Naive B cell (primary cell): Measurements from ENCODE around the gene DPP6. TPM values are rescaled to one million over a fixed set of nuclear protein-coding genes. Genes with fewer than 3 reads are reported as not detected.

Experiments
- ATAC-seq, 2 donors: fragments of 150-1000 bp; cut with Tn5 transposase; 2 replicates each; pipeline ENCODE4 v1.10.0; 2021; ENCODE audit warnings: low read depth in 2 of 2, mild to moderate bottlenecking in 2 of 2, moderate library complexity in 2 of 2
- DNase-seq: peaks from one replicate; pipeline ENCODE4 v3.0.0; 2022
- H3K27ac Mint-ChIP-seq, 6 donors: one replicate each; pipeline ENCODE4 v1.8.0; 2020 to 2022; ENCODE audit warnings: mild to moderate bottlenecking in 6 of 6, mixed read lengths in 6 of 6, moderate library complexity in 5 of 6, inconsistent platforms in 2 of 6
- H3K27me3 Mint-ChIP-seq, 3 donors: one replicate each; pipeline ENCODE4 v1.8.0; 2021 to 2022; ENCODE audit warnings: mixed read lengths in 3 of 3, mild to moderate bottlenecking in 1 of 3
- H3K36me3 Mint-ChIP-seq, 2 donors: one replicate each; pipeline ENCODE4 v1.8.0; 2020 to 2022; ENCODE audit warnings: mixed read lengths in 2 of 2, inconsistent platforms in 1 of 2, mild to moderate bottlenecking in 1 of 2
- H3K4me1 Mint-ChIP-seq, 3 donors: one replicate each; pipeline ENCODE4 v1.8.0; 2020 to 2022; ENCODE audit warnings: mixed read lengths in 3 of 3, inconsistent platforms in 1 of 3, mild to moderate bottlenecking in 1 of 3, moderate library complexity in 1 of 3
- H3K4me3 Mint-ChIP-seq, 8 donors: one replicate each; pipeline ENCODE4 v1.8.0; 2020 to 2022; ENCODE audit warnings: mild to moderate bottlenecking in 8 of 8, mixed read lengths in 8 of 8, moderate library complexity in 8 of 8, inconsistent platforms in 2 of 8
- H3K9me3 Mint-ChIP-seq, 7 donors: one replicate each; pipeline ENCODE4 v1.8.0; 2020 to 2022; ENCODE audit warnings: mixed read lengths in 7 of 7, mild to moderate bottlenecking in 5 of 7, inconsistent platforms in 2 of 7, moderate library complexity in 1 of 7
- polyA plus RNA-seq, 6 donors: library from polyadenylated mRNA; unstranded; fragments of 300-500 nt; fragmentation: Illumina TruSeq; gene quantifications; one replicate each; pipeline ENCODE4 v1.2.3, GENCODE V29; 2021; ENCODE audit warnings: low read depth in 6 of 6

The DPP6 gene
- polyA plus RNA-seq, 6 donors from 2014 or later, result not detected

DNA sequence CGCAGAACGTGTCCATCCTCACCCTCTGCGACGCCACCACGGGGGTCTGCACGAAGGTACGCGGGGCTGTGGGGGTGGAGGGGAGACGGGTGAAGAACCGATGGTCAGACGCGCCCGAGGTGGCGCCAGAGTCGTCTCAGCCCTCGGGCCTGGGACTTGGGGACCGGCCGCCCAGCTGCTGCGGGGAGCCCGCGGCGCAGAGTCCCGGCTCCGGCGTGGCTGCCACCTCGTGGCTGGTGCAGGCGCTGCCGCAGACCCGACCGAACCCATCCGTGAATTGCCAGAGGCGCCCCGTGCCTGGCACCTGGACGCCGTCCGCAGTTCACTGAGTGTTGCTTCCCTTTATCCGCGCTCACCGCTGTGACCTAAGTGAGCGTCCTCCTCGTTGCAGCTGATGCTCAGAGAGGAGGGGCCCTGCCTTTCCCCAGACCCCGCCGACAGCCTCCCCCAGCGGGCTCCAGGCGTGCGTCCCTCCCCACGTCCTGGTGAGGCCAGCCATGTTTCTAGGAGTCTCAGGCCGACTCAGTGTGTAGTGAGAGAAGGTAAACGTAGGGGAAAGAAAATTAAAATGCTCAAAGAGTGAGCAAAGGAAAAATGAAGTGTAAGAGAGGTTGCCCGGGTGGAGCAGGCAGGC, 742.1 kb downstream of the DPP6 start:
- Mint-ChIP-seq H3K27me3 (peaks cover 0 to 38% (median 22%) of the 10 kb centered on the region in 3 donors), H3K4me3 (no peak overlapping the region), H3K27ac (no peak overlapping the region), H3K4me1 (peaks cover 0 to 4% (median 0%) of the 10 kb centered on the region in 3 donors), H3K9me3 (peaks cover 0 to 4% (median 0%) of the 10 kb centered on the region in 7 donors), H3K36me3 (peaks cover 0 to under 1% of the 10 kb centered on the region in 2 donors)
- ATAC-seq (no peak), DNase-seq (no peak)

DNA sequence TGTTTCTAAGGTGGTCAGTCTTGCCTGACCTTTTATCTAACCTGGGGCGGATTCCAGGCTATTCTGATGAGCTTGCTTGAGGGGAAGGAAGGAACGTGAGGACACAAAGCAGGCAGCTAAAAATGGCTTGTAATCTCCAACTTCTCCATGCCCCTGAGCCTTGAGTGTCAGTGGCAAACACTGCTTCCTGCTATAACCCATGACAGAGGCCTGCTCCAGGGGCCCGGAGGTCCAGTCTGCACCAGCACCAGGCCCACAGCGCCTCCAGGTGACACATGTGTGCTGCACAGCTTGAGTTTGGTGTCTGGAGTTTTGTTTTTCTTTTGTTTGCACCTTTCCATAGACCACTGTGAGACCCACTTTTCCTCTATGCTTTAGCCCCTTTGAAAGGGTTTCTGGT, 742.8 kb downstream of the DPP6 start:
- Mint-ChIP-seq H3K36me3 (no peaks in the 10 kb centered on the region), H3K4me3 (no peak overlapping the region), H3K27ac (no peak overlapping the region), H3K4me1 (peaks cover 0 to 4% (median 0%) of the 10 kb centered on the region in 3 donors), H3K9me3 (peaks cover 0 to 4% (median 0%) of the 10 kb centered on the region in 7 donors), H3K27me3 (peaks cover 0 to 38% (median 21%) of the 10 kb centered on the region in 3 donors)
- ATAC-seq (no peak), DNase-seq (no peak)

DNA sequence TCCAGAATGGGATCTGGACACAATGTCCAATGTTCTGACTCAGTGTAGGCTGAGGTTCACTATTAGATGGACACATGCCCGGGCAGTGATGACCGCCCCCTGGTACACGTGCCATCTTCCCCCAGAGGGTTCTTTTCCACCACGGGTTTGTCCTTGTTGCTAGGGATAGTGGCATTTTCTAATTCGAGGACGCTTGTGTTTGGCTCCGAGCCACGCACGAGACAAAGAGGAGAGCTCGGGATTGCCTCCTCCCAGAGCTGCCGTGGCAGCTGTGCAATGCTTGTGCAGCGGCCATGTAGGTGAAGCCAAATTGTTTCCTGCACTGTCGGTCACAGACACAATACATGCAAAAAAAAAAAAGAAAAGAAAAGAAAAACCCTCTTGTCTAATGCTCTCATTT, 743.2 kb downstream of the DPP6 start:
- Mint-ChIP-seq H3K4me3 (no peak overlapping the region), H3K4me1 (peaks cover 0 to 4% (median 0%) of the 10 kb centered on the region in 3 donors), H3K36me3 (no peaks in the 10 kb centered on the region), H3K27ac (no peak overlapping the region), H3K27me3 (peaks cover 0 to 38% (median 21%) of the 10 kb centered on the region in 3 donors), H3K9me3 (peaks cover 0 to 4% (median 0%) of the 10 kb centered on the region in 7 donors)
- DNase-seq, result no peak
- ATAC-seq, result no peak

DNA sequence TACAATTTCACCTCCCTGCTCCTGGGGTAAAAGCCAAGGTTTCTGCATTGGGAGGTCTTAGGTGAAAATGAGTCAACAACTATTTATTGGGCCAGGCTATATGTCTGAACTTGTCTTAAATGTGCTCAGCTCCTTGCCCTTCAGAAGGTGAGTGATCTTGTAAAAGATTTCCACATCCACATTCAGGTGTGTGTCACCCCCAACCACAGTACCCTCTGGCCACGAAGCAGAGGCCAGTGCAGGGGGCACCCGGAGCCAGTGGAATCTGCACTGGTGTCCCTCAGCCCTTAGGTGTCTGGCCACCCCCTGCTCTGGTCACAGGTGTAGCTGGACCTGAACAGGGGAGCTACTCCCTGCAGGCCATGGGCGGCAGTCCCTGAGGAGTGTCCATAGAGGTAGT, 752.3 kb downstream of the DPP6 start:
- Mint-ChIP-seq H3K4me1 (no peaks in the 10 kb centered on the region), H3K4me3 (no peak overlapping the region), H3K36me3 (no peaks in the 10 kb centered on the region), H3K27ac (no peak overlapping the region), H3K9me3 (peaks cover 2 to 13% (median 7%) of the 10 kb centered on the region in 7 donors), H3K27me3 (peaks cover 0 to 7% (median 0%) of the 10 kb centered on the region in 3 donors)
- ATAC-seq (no peak), DNase-seq (no peak)

DNA sequence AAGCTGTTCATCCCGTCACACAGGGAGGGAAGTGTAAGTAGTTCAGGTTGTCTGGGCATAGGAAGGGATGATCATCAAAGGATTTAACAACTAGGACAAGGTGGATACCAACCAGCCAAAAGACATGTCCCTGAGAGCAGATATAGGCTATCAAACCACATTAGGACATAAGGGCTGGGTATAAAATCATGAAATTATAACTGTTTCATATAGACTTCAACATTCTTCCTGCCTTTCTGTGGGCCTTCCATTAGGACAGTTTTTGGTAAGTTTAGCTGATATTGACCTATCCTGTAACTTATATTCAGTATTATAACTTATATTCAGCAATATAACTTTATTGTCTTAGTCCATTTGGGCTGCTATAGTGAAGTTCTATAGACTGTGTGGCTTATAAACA, 759.8 kb downstream of the DPP6 start:
- peaks cover 17 to 61% (median 24%) of the 10 kb centered on the region in 7 donors for H3K9me3 Mint-ChIP-seq
- no peaks in the 10 kb centered on the region for H3K27me3 Mint-ChIP-seq
- no peaks in the 10 kb centered on the region for H3K4me1 Mint-ChIP-seq
- ATAC-seq (no peak), DNase-seq (no peak)
- H3K4me3 Mint-ChIP-seq, result no peak overlapping the region
- no peak overlapping the region for H3K27ac Mint-ChIP-seq
- H3K36me3 Mint-ChIP-seq, result no peaks in the 10 kb centered on the region

DNA sequence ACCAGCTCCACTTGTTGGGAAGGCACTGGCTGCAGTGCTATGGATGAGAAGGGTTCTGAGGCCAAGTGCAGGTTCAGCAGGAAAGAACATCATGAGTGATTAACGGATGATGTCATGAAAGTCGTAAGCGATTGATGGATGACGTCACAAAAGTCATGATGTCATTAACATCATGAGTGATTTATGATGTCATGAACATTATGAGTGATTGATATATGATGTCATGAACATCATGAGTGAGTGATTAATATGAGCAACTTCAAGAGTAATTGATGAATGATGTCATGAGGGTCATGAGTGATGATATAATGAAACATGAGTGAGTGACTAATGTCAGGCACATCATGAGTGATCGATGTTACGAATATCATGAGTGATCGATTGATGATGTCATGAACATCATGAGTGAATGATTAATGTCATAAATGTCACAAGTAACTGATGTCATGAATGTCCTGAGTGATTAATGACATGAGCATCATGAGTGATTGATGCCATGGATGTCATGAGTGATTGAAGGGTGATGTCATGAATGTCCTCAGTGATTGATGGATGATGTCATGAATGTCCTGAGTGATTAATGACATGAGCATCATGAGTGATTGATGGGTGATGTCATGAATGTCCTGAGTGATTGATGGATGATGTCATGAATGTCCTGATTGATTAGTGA, 765.2 kb downstream of the DPP6 start:
- DNase-seq (no peak), ATAC-seq (no peak)
- Mint-ChIP-seq H3K27me3 (peaks cover 0 to 1% (median 0%) of the 10 kb centered on the region in 3 donors), H3K4me1 (no peaks in the 10 kb centered on the region), H3K4me3 (peak overlapping the region in 1 of 8 donors; percentile 30), H3K9me3 (peaks cover 4 to 32% (median 8%) of the 10 kb centered on the region in 7 donors), H3K27ac (no peak overlapping the region), H3K36me3 (no peaks in the 10 kb centered on the region)

DNA sequence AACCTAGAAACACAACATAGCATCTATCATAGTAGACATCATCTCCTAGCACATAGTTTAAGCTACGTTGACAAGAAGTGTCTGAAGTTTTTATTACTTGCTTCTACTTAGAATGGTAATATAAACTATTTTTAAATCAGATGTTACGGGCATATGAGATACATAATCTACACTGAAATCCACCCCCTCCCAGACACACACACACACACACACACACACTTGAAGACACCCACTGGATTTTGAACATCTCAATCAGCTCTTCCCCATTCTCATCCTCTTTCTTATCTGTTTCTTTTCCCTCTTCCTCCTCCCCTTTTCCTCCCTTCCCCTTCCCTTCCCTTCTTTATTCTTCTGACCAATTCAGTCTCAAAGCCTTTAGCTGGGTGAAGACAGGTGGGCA, 774.8 kb downstream of the DPP6 start:
- Mint-ChIP-seq H3K27me3 (peaks cover under 1 to 20% (median 4%) of the 10 kb centered on the region in 3 donors), H3K9me3 (peaks cover 0 to 2% (median 0%) of the 10 kb centered on the region in 7 donors), H3K4me3 (no peak overlapping the region), H3K27ac (no peak overlapping the region), H3K36me3 (no peaks in the 10 kb centered on the region), H3K4me1 (no peaks in the 10 kb centered on the region)
- DNase-seq, result no peak
- ATAC-seq, result no peak

DNA sequence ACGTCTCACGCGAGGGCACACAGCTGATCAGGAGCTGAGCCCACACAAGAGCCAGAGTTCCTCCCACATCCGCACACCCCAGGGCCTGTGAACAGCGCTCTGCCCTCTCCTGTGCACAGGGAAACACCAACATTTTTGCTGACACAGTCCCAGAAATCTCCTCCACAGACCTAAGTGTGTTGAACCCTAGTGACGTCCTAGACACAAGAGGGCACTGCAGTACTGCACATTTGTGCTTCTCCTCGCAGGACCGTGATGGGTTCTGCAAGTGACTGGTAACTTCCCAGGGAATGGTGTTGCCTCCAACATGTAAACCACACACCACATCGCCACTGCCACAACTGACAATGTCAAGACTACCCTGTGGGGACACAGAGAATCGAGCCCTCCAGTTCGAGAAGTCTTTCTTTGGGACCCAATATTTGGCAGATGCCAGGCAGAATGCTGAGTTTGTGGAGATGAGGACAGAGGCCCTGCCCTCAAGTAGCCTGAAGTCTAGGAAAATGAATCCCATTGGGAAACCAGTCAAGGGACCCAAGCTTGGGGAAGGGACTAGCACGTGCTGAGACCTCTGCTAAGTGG, 780.5 kb downstream of the DPP6 start:
- H3K27ac Mint-ChIP-seq, result no peak overlapping the region
- no peaks in the 10 kb centered on the region for H3K4me1 Mint-ChIP-seq
- peaks cover 0 to 2% (median 0%) of the 10 kb centered on the region in 7 donors for H3K9me3 Mint-ChIP-seq
- DNase-seq (no peak), ATAC-seq (no peak)
- H3K4me3 Mint-ChIP-seq, result no peak overlapping the region
- peaks cover 5 to 7% (median 7%) of the 10 kb centered on the region in 3 donors for H3K27me3 Mint-ChIP-seq
- no peaks in the 10 kb centered on the region for H3K36me3 Mint-ChIP-seq

DNA sequence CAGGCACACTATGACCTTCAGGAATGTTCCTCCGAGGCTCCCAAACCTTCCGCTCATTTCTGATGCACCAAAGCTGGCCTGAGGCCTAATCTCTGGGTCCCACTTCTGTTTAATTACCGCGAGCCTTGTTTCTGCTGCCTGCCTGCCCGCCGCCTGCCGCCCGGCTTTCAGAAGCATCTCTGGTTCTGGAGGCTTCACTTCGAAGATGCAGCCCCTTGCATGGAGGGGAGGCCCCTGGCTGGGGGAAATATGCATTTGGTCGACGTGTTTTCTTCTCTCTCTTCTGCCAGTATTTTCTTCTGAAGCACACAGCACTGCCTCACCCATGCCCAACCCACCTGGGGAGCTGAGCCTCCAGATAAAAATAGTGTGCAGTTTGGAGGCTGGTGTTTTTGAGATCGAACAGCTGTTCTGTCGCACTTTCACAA, 783.8 kb downstream of the DPP6 start:
- H3K4me3 Mint-ChIP-seq, result no peak overlapping the region
- H3K4me1 Mint-ChIP-seq, result no peaks in the 10 kb centered on the region
- H3K36me3 Mint-ChIP-seq, result no peaks in the 10 kb centered on the region
- ATAC-seq (no peak), DNase-seq (no peak)
- H3K27me3 Mint-ChIP-seq, result peaks cover 8 to 13% (median 10%) of the 10 kb centered on the region in 3 donors
- H3K9me3 Mint-ChIP-seq, result peaks cover 0 to 5% (median 0%) of the 10 kb centered on the region in 7 donors
- no peak overlapping the region for H3K27ac Mint-ChIP-seq

DNA sequence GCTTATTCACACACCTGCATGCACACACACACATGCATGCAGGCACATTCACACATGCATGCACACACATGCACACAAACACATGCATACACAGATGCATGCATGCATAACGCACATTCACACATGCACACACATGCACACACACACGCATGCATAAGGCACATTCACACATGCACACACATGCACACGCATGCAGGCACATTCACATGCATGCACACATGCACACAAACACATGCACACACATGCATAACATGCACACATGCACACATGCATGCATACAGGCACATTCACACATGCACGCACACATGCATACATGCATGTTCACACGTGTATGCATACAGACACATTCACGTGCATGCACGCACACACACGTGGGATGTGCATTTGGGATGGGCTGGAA, 784.9 kb downstream of the DPP6 start:
- peak overlapping the region in 1 of 6 donors; percentile 16 for H3K27ac Mint-ChIP-seq
- peaks cover 0 to 5% (median 0%) of the 10 kb centered on the region in 7 donors for H3K9me3 Mint-ChIP-seq
- no peaks in the 10 kb centered on the region for H3K4me1 Mint-ChIP-seq
- H3K27me3 Mint-ChIP-seq, result peaks cover 10 to 18% (median 11%) of the 10 kb centered on the region in 3 donors
- DNase-seq, result no peak
- ATAC-seq, result no peak
- peak overlapping the region in 1 of 8 donors; percentile 77 for H3K4me3 Mint-ChIP-seq
- H3K36me3 Mint-ChIP-seq, result no peaks in the 10 kb centered on the region

DNA sequence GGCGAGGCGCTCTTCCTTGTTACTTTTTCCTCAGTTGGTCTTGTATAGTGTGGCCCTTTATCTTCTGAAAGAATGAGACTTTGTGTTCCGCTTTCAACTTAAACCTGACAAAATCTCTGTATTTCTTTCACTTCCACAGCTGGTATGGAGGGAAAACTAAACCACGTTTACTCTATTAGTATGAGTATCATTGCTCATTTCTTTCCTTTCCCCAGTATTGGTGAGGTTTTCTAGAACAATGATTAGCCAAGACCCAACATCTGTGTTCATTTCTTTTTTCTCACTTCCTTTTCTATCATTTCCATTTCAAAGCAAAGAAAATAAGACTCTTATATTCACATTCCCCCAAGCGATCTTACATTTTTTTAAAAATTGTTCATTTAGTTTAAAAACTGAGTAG, 785.4 kb downstream of the DPP6 start:
- no peak for DNase-seq
- Mint-ChIP-seq H3K4me3 (no peak overlapping the region), H3K27ac (peak overlapping the region in 1 of 6 donors; percentile 14), H3K4me1 (no peaks in the 10 kb centered on the region), H3K27me3 (peaks cover 10 to 12% (median 12%) of the 10 kb centered on the region in 3 donors), H3K36me3 (no peaks in the 10 kb centered on the region), H3K9me3 (peaks cover 0 to 5% (median 0%) of the 10 kb centered on the region in 7 donors)
- no peak for ATAC-seq

DNA sequence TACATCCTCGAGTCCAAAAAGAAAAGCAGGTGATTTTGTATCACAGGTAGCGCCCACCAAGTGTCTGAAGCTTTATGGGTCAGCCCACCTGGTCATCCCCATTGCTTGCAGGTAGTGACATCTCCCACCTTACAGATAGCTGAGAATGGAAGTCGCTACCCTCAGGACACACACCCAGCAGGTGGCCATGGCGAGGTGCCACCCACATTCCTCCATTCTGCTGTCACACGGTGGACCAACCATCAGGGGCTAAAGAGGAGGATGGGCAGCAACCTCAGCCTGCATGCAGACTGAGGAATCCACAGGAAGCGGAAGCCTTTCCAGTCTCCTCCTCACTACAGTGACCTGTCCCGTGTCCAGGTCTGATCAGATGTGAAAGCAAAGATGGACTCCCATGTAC, 787.9 kb downstream of the DPP6 start:
- DNase-seq, result no peak
- H3K27me3 Mint-ChIP-seq, result peaks cover 15 to 22% (median 15%) of the 10 kb centered on the region in 3 donors
- ATAC-seq, result no peak
- H3K36me3 Mint-ChIP-seq, result no peaks in the 10 kb centered on the region
- no peaks in the 10 kb centered on the region for H3K4me1 Mint-ChIP-seq
- no peak overlapping the region for H3K4me3 Mint-ChIP-seq
- no peak overlapping the region for H3K27ac Mint-ChIP-seq
- peaks cover 0 to 5% (median 1%) of the 10 kb centered on the region in 7 donors for H3K9me3 Mint-ChIP-seq

DNA sequence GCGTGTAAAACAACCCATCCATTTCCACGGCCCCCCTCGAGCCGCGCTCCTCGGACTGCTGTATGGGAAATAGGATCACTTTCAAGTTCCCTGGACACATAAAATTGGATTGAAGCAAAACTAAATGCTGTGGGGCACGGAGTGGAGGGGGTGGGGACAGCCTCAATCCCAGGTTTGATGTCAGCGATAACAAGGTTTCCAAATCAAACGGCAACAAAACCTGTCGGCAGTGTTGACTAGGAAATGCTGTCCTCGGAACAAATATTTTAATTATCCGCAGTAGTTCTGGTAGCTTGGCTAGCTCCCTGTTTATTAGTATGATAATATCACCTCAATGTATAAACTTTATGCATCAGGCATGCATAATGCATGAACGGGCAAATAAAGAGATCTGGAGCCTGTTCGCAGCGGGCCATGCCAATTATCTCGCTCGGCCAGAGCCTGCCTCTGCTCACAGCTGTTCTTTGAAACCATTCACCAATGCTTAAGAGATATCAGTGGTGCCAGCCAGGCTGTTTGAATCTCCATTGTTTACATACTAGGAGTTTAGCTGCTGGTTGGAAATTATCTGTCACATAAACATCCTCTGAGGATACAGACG, 789.6 kb downstream of the DPP6 start:
- Mint-ChIP-seq H3K9me3 (peaks cover 0 to 7% (median 2%) of the 10 kb centered on the region in 7 donors), H3K27me3 (peaks cover 16 to 25% (median 19%) of the 10 kb centered on the region in 3 donors), H3K4me1 (no peaks in the 10 kb centered on the region), H3K27ac (no peak overlapping the region), H3K36me3 (no peaks in the 10 kb centered on the region), H3K4me3 (no peak overlapping the region)
- ATAC-seq, result no peak
- DNase-seq, result no peak
